ENCODE results near the gene TRIP10.

TRIP10 gene

GRCh38 chr19:6729573-6730152 lies 9.8 kb upstream of the TRIP10 start:
- no peak for FAIRE-seq

GRCh38 chr19:6730153-6730804 lies 9.2 kb upstream of the TRIP10 start:
- no peak for FAIRE-seq

GRCh38 chr19:6730941-6731670 lies 8.4 kb upstream of the TRIP10 start:
- FAIRE-seq, result no peak

- no peak for FAIRE-seq
Measured at GRCh38 chr19:6731822-6732221, 7.7 kb upstream of the TRIP10 start.

GRCh38 chr19:6732803-6733337 lies 6.6 kb upstream of the TRIP10 start:
- FAIRE-seq, result no peak

- no peak for FAIRE-seq
Measured at GRCh38 chr19:6733338-6734095, 6.0 kb upstream of the TRIP10 start.

GRCh38 chr19:6734096-6734696 lies 5.3 kb upstream of the TRIP10 start:
- FAIRE-seq, result no peak

GRCh38 chr19:6735181-6735911 lies 4.1 kb upstream of the TRIP10 start:
- FAIRE-seq, result no peak

- no peak for FAIRE-seq
Measured at GRCh38 chr19:6736169-6736916, 3.1 kb upstream of the TRIP10 start.

- FAIRE-seq, result no peak
Measured at GRCh38 chr19:6736917-6737283, 2.6 kb upstream of the TRIP10 start.

- peak; percentile 99 for FAIRE-seq
Measured at GRCh38 chr19:6737284-6737872, 2.1 kb upstream of the TRIP10 start, which contains the start of gene GPR108. GPR108 (minus strand) TSS chr19:6737580; CDS start chr19:6737576, 4 bp downstream.

- FAIRE-seq, result no peak
Measured at GRCh38 chr19:6737873-6738786, 1.4 kb upstream of the TRIP10 start.

- no peak for FAIRE-seq
Measured at GRCh38 chr19:6738787-6739389, 592 bp upstream of the TRIP10 start.

- no peak for FAIRE-seq
Measured at GRCh38 chr19:6739883-6740588, 556 bp downstream of the TRIP10 start.

- FAIRE-seq, result no peak
Measured at GRCh38 chr19:6740589-6741343, 1.3 kb downstream of the TRIP10 start.

- FAIRE-seq, result no peak
Measured at GRCh38 chr19:6743066-6743465, 3.6 kb downstream of the TRIP10 start.

GRCh38 chr19:6743714-6744380 lies 4.4 kb downstream of the TRIP10 start:
- no peak for FAIRE-seq
